SK-N-SH (cell line): ENCODE data around the gene HFE.

Experiments
- EP300 ChIP-seq, 2 experiments: IDR thresholded peaks; 2 replicates each; pipeline versions ENCODE4 v1.4.0 to v1.6.1; 2012; ENCODE audit warnings: borderline replicate concordance in 1 of 2, low read depth in 1 of 2, low read length in 1 of 2
- FOXM1 ChIP-seq: IDR thresholded peaks from 2 replicates; pipeline ENCODE4 v1.4.0; 2012; ENCODE audit warnings: low read depth, mild to moderate bottlenecking
- JUND ChIP-seq: IDR thresholded peaks from 2 replicates; pipeline ENCODE4 v1.4.0; 2012
- PBX3 ChIP-seq: IDR thresholded peaks from 2 replicates; pipeline ENCODE4; 2012
- POLR2AphosphoS5 ChIP-seq: IDR thresholded peaks from 2 replicates; pipeline ENCODE4 v1.6.1; 2012; ENCODE audit warnings: low read depth, low read length
- TAF1 ChIP-seq: IDR thresholded peaks from 2 replicates; pipeline ENCODE4 v1.6.1; 2012; ENCODE audit warnings: low read depth, mild to moderate bottlenecking, low read length, moderate library complexity, borderline replicate concordance
- TEAD4 ChIP-seq: IDR thresholded peaks from 2 replicates; pipeline ENCODE4 v1.4.0; 2012; ENCODE audit warnings: mild to moderate bottlenecking, borderline replicate concordance; ENCODE audit not compliant: insufficient read depth
- TF ChIP-seq, protein P1 (sequence below): fragments of 200-600 bp; sonication (generic); IDR thresholded peaks from 2 replicates; pipeline ENCODE4 v1.6.1; 2017; ENCODE audit warnings: antibody characterized with exemption, mild to moderate bottlenecking, moderate library complexity
- TF ChIP-seq, protein P2 (sequence below): IDR thresholded peaks from 2 replicates; pipeline ENCODE4 v1.6.1; 2012; ENCODE audit warnings: mild to moderate bottlenecking, low read depth, low read length, moderate library complexity

GRCh38 chr6:26109772-26110171, 22.5 kb downstream of the HFE start:
- TF ChIP-seq, protein P1, sequence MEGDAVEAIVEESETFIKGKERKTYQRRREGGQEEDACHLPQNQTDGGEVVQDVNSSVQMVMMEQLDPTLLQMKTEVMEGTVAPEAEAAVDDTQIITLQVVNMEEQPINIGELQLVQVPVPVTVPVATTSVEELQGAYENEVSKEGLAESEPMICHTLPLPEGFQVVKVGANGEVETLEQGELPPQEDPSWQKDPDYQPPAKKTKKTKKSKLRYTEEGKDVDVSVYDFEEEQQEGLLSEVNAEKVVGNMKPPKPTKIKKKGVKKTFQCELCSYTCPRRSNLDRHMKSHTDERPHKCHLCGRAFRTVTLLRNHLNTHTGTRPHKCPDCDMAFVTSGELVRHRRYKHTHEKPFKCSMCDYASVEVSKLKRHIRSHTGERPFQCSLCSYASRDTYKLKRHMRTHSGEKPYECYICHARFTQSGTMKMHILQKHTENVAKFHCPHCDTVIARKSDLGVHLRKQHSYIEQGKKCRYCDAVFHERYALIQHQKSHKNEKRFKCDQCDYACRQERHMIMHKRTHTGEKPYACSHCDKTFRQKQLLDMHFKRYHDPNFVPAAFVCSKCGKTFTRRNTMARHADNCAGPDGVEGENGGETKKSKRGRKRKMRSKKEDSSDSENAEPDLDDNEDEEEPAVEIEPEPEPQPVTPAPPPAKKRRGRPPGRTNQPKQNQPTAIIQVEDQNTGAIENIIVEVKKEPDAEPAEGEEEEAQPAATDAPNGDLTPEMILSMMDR = no peak
- no peak for TF ChIP-seq POLR2AphosphoS5
- TF ChIP-seq, protein P2, sequence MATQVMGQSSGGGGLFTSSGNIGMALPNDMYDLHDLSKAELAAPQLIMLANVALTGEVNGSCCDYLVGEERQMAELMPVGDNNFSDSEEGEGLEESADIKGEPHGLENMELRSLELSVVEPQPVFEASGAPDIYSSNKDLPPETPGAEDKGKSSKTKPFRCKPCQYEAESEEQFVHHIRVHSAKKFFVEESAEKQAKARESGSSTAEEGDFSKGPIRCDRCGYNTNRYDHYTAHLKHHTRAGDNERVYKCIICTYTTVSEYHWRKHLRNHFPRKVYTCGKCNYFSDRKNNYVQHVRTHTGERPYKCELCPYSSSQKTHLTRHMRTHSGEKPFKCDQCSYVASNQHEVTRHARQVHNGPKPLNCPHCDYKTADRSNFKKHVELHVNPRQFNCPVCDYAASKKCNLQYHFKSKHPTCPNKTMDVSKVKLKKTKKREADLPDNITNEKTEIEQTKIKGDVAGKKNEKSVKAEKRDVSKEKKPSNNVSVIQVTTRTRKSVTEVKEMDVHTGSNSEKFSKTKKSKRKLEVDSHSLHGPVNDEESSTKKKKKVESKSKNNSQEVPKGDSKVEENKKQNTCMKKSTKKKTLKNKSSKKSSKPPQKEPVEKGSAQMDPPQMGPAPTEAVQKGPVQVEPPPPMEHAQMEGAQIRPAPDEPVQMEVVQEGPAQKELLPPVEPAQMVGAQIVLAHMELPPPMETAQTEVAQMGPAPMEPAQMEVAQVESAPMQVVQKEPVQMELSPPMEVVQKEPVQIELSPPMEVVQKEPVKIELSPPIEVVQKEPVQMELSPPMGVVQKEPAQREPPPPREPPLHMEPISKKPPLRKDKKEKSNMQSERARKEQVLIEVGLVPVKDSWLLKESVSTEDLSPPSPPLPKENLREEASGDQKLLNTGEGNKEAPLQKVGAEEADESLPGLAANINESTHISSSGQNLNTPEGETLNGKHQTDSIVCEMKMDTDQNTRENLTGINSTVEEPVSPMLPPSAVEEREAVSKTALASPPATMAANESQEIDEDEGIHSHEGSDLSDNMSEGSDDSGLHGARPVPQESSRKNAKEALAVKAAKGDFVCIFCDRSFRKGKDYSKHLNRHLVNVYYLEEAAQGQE = no peak
- no peak for TF ChIP-seq EP300 (IDR thresholded peaks at IDR 0.05; ENCODE audit: borderline replicate concordance in 1 of 2, low read depth in 1 of 2, low read length in 1 of 2)
- no peak for TF ChIP-seq FOXM1
- TF ChIP-seq TAF1 = no peak
- TF ChIP-seq TEAD4 = no peak
- no peak for TF ChIP-seq PBX3
- no peak for TF ChIP-seq JUND
